T follicular helper cell (primary cell): ENCODE results near the gene FCRLB.
"Not testable (repeated sequence)": the region's sequence is repeated elsewhere in the genome, so short reads cannot be mapped to it uniquely, and the experiment has no call there.

Experiments used
- DNase-seq: peaks from one replicate; pipeline ENCODE4 v3.0.0-alpha.2; 2020; ENCODE audit warnings: low read depth
- total RNA-seq, 2 experiments: gene quantifications; one replicate each; lab custom pipeline; 2026; lab: John Stamatoyannopoulos, UW

The FCRLB gene
- 0.09 to 0.72 reads per million in 2 experiments for total RNA-seq

- DNase-seq, result no peak
Observed at GRCh38 chr1:161720956-161721737, at the start of gene FCRLB. TSS of gene FCRLB (plus strand) at chr1:161721544. CDS start at chr1:161722673, 1,129 bp downstream.

GRCh38 chr1:161673437-161673836 is 47.9 kb upstream of the FCRLB start:
- DNase-seq, result not testable (repeated sequence)

- not testable (repeated sequence) for DNase-seq
Observed at GRCh38 chr1:161674447-161674846, 46.9 kb upstream of the FCRLB start.

- not testable (repeated sequence) for DNase-seq
Observed at GRCh38 chr1:161674908-161675307, 46.4 kb upstream of the FCRLB start.

GRCh38 chr1:161676441-161676840 is 44.9 kb upstream of the FCRLB start:
- no peak for DNase-seq

- DNase-seq, result no peak
Observed at GRCh38 chr1:161676958-161677689, 44.2 kb upstream of the FCRLB start.

GRCh38 chr1:161678500-161678899 is 42.8 kb upstream of the FCRLB start:
- DNase-seq, result no peak

GRCh38 chr1:161681879-161682278 is 39.5 kb upstream of the FCRLB start:
- no peak for DNase-seq

GRCh38 chr1:161688946-161689345 is 32.4 kb upstream of the FCRLB start:
- no peak for DNase-seq

- DNase-seq, result no peak
Observed at GRCh38 chr1:161691846-161692245, 29.5 kb upstream of the FCRLB start.

GRCh38 chr1:161693020-161693712 is 28.2 kb upstream of the FCRLB start:
- not testable (repeated sequence) for DNase-seq

- DNase-seq, result not testable (repeated sequence)
Observed at GRCh38 chr1:161698302-161698701, 23.0 kb upstream of the FCRLB start.

GRCh38 chr1:161702250-161702649 is 19.1 kb upstream of the FCRLB start:
- no peak for DNase-seq

GRCh38 chr1:161705537-161705936 is 15.8 kb upstream of the FCRLB start:
- DNase-seq, result no peak

- no peak for DNase-seq
Observed at GRCh38 chr1:161706113-161706481, 15.2 kb upstream of the FCRLB start.

- DNase-seq, result no peak
Observed at GRCh38 chr1:161706482-161707347, 14.6 kb upstream of the FCRLB start, which contains the start of gene FCRLA. TSS of gene FCRLA (plus strand) at chr1:161707229. CDS start at chr1:161707265, 36 bp downstream.

- no peak for DNase-seq
Observed at GRCh38 chr1:161707503-161707902, 13.8 kb upstream of the FCRLB start.

- DNase-seq, result no peak
Observed at GRCh38 chr1:161709373-161709772, 12.0 kb upstream of the FCRLB start.

- no peak for DNase-seq
Observed at GRCh38 chr1:161710560-161710959, 10.8 kb upstream of the FCRLB start.

- no peak for DNase-seq
Observed at GRCh38 chr1:161718559-161719324, 2.6 kb upstream of the FCRLB start.

- no peak for DNase-seq
Observed at GRCh38 chr1:161719325-161719611, 2.1 kb upstream of the FCRLB start.
